ENCODE data around the gene SPEF2.

- TF ChIP-seq EZH2 (IDR thresholded peaks at IDR 0.05; ENCODE audit: borderline replicate concordance) (no peak), CTCF (IDR thresholded peaks at IDR 0.05; ENCODE audit: poor library complexity) (no peak)
Measured at GRCh38 chr5:35863159-35863558, 245.5 kb downstream of the SPEF2 start.
